Ascending aorta (tissue), 2 donors: ENCODE data around the gene DCBLD1. TPM values are rescaled to one million over a fixed set of nuclear protein-coding genes. Genes with fewer than 3 reads are reported as not detected.

Source experiments
- DNase-seq, 2 donors: peaks; one replicate each; pipeline ENCODE4 v3.0.0-alpha.2; 2019; ENCODE audit warnings: low spot score in 2 of 2
- H3K27ac ChIP-seq, 2 donors: fragments of 200-600 bp; sonication (generic); one replicate each; pipeline ENCODE4 v1.5.1; 2016 to 2017; ENCODE audit warnings: mild to moderate bottlenecking in 1 of 2
- H3K27me3 ChIP-seq: fragments of 200-600 bp; sonication (generic); one replicate; pipeline ENCODE4 v1.5.1; 2017
- H3K36me3 ChIP-seq, 2 donors: fragments of 200-600 bp; sonication (generic); one replicate each; pipeline ENCODE4 v1.5.1; 2016
- H3K4me1 ChIP-seq, 2 donors: fragments of 200-600 bp; sonication (generic); one replicate each; pipeline ENCODE4 v1.5.1; 2016 to 2017; ENCODE audit warnings: mild to moderate bottlenecking in 1 of 2
- H3K4me3 ChIP-seq, 2 donors: fragments of 200-600 bp; sonication (generic); one replicate each; pipeline ENCODE4 v1.5.1; 2016 to 2017; ENCODE audit warnings: mild to moderate bottlenecking in 1 of 2
- H3K9me3 ChIP-seq, 2 donors: fragments of 200-600 bp; sonication (generic); one replicate each; pipeline ENCODE4 v1.5.1; 2016
- intact Hi-C: fragments of 100-400 bp; cut with DNase I; formaldehyde crosslinking; loops from one replicate; pipeline ENCODE4 v1.15.1; 2023
- total RNA-seq: library from RNA; depleted of rRNA; stranded (reverse); fragments of >200 nt; gene quantifications from one replicate; pipeline ENCODE4 v1.1.0, GENCODE V29; 2016
- TF ChIP-seq, protein P1 (sequence below), 3 experiments: fragments of 200-600 bp in 2 of 3; fragments of 450-650 bp in 1 of 3; sonication (generic) in 2 of 3; IDR thresholded peaks; one replicate each; pipeline ENCODE4 v1.5.1; 2016 to 2019; ENCODE audit warnings: antibody characterized with exemption in 3 of 3, mild to moderate bottlenecking in 1 of 3, moderate library complexity in 1 of 3

DCBLD1 gene
- total RNA-seq, 1 donor from 2014 or later: 0.85 TPM

DNA sequence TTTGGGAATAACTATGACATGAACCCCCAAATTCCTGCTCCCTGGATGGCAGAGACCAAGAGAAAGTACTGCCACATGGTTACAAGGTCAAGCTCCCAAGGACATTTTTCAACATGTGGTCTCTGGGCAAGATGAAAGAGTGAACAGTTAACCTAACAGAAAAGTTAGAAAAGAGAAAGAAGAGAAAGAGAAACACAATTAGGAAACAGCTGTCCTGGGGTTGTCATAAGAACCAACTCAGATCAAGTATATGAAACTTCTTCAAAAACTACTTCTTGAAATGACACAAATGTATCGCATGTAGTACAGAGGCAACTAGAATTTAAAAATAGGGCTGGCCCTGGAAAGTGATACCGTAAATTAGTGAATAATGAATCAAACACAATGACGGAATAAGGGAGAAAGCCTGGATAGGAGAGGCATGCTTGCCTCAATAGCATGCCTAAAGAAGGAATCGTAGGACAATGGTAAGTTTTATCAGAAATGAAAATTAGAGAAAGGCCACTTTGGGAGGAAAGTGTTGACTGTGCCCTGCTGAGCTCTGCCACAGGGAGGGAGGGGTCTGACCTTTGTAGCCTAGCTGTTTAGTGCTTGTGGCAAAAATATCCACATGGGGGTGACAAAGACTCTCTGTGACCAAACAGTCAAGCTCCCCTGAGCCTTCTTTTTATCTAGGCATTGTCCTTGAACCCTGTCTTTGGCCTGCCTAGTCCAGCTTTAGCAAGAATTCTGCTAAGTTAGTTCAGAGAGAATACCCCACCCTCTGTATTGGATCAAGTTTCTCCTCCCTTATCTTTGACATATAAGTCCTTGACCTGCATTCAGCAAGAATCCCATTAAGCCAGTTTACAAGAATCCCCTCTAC is 4.3 kb upstream of the DCBLD1 start:
- Histone ChIP-seq H3K4me1 (no peaks in the 10 kb centered on the region), H3K27me3 (no peaks in the 10 kb centered on the region), H3K4me3 (no peak overlapping the region), H3K27ac (no peak overlapping the region), H3K9me3 (no peaks in the 10 kb centered on the region), H3K36me3 (no peaks in the 10 kb centered on the region)
- no peak for DNase-seq
- TF ChIP-seq, protein P1, sequence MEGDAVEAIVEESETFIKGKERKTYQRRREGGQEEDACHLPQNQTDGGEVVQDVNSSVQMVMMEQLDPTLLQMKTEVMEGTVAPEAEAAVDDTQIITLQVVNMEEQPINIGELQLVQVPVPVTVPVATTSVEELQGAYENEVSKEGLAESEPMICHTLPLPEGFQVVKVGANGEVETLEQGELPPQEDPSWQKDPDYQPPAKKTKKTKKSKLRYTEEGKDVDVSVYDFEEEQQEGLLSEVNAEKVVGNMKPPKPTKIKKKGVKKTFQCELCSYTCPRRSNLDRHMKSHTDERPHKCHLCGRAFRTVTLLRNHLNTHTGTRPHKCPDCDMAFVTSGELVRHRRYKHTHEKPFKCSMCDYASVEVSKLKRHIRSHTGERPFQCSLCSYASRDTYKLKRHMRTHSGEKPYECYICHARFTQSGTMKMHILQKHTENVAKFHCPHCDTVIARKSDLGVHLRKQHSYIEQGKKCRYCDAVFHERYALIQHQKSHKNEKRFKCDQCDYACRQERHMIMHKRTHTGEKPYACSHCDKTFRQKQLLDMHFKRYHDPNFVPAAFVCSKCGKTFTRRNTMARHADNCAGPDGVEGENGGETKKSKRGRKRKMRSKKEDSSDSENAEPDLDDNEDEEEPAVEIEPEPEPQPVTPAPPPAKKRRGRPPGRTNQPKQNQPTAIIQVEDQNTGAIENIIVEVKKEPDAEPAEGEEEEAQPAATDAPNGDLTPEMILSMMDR (IDR thresholded peaks at IDR 0.05): no peak
- intact Hi-C loops: no loop called here

DNA sequence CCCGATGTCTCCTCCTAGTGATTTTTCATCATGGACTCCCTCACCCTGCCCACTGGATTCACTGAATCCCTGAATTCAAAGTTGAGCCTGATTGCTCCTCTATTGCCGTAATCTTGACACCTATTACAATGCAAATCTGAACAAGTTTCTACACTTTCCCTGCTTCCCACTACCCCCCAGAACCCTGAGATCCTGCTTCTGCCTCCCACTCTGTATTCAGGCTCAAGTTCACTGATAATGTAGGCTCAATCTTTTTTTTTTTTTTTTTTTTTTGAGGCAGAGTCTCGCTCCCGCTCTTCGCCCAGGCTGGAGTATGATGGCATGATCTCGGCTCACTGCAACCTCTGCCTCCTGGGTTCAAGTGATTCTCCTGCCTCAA is 3.6 kb upstream of the DCBLD1 start:
- Histone ChIP-seq H3K36me3 (no peaks in the 10 kb centered on the region), H3K27me3 (no peaks in the 10 kb centered on the region), H3K9me3 (no peaks in the 10 kb centered on the region), H3K27ac (no peak overlapping the region), H3K4me1 (peaks cover 0 to 1% of the 10 kb centered on the region in 2 donors), H3K4me3 (no peak overlapping the region)
- no peak for DNase-seq
- intact Hi-C loops: no loop called here
- TF ChIP-seq, protein P1 (IDR thresholded peaks at IDR 0.05): no peak

DNA sequence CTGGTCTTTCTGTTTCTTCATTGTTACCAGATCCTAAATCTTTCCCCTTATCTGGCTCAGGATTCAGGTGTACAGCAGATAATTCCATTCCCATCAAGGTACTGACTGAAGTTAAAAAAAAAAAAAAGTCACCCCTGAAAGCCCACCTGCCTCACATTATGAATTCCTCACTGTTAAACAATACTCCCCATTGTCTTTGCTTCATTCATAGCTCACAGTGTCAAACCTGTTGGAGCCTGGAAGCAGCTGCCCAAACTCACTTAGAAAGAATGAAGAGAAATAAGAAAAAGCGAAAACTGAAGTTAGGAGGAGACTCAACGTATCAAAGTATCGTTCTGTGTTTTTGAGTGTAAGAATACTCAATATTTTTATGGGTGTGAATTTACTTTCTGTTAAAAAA is 1.8 kb upstream of the DCBLD1 start:
- intact Hi-C loops: loop anchor here (5.0 kb wide), 2 partner anchors 197 to 1067 kb away; partner anchors contain the start of genes NUS1 and PLN
- TF ChIP-seq, protein P1 (IDR thresholded peaks at IDR 0.05): no peak
- H3K36me3 ChIP-seq: no peaks in the 10 kb centered on the region

DNA sequence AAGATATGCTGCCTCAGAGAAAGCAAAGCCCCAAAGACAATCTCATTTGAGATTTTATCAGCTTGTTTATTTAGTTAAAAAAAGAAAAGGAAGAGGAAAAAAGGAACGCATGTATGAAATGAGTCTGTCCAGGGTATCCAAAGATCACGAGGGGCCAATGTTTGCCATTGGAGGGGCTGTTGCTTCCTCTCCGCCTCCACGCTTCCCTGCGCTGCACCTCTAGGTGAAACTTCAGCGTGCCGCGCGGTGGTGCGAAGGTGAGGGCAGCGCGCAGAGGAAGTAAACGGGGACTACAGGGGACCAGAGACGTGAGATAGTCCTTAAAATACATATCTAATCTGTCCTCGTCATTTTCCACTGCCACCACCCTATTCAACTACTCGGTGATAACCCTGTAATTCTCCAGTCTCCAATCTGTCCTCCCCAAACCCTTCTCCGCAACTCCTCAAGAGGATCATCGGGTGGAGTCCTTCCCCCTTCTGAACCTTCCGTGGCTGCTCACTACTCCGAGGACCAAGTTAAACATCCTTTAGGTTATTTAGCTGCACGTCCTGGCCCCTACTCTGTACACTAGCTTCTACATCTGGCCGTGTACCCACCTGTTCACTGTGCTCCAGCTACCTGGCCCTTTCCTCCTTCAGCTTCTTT is 1.1 kb upstream of the DCBLD1 start:
- Histone ChIP-seq H3K4me3 (peak overlapping the region; percentile 70 to 83), H3K9me3 (no peaks in the 10 kb centered on the region), H3K27me3 (no peaks in the 10 kb centered on the region), H3K36me3 (no peaks in the 10 kb centered on the region), H3K27ac (peak overlapping the region; percentile 82 to 91), H3K4me1 (peaks cover 4 to 7% of the 10 kb centered on the region in 2 donors)
- intact Hi-C loops: loop anchor here (5.0 kb wide), 2 partner anchors 196 to 1066 kb away; partner anchors contain the start of genes NUS1 and PLN
- DNase-seq: no peak
- TF ChIP-seq, protein P1 (IDR thresholded peaks at IDR 0.05): no peak

More for the DNA sequence above, 1.8 kb upstream of the DCBLD1 start:
- Histone ChIP-seq H3K4me3 (no peak overlapping the region), H3K4me1 (peaks cover 4 to 7% of the 10 kb centered on the region in 2 donors), H3K27ac (peak overlapping the region; percentile 82 to 91), H3K27me3 (no peaks in the 10 kb centered on the region), H3K9me3 (no peaks in the 10 kb centered on the region)
- DNase-seq: no peak

DNA sequence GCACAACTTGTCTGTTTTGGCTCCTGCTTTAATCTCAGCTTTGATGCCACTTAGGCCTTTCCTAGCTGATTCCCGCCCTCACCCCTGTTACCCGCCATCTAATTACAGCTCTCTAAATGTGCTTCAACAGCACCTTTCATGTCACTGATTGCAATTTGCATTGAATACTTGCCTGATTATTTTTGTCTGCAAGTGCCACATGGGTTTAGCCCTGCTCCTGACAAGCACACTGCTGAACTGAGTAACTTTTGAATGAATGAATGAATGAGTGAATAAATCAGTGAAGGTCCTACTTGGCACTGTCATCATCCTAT is 591 bp upstream of the DCBLD1 start:
- Histone ChIP-seq H3K27ac (peak overlapping the region; percentile 82 to 91), H3K36me3 (no peaks in the 10 kb centered on the region), H3K4me1 (peaks cover 4 to 7% of the 10 kb centered on the region in 2 donors), H3K9me3 (no peaks in the 10 kb centered on the region), H3K27me3 (no peaks in the 10 kb centered on the region), H3K4me3 (peak overlapping the region; percentile 70 to 83)
- TF ChIP-seq, protein P1 (IDR thresholded peaks at IDR 0.05): no peak
- no peak for DNase-seq
- intact Hi-C loops: loop anchor here (1.0 to 5.0 kb wide), 5 partner anchors 31 to 1065 kb away; partner anchors contain the start of genes GOPC, NUS1 and PLN
